Ishikawa (cell line): Measurements from ENCODE around the gene IRF6.

ENCODE experiments used
- CEBPB ChIP-seq: IDR thresholded peaks from 2 replicates; pipeline ENCODE4 v1.6.1; 2012
- CREB1 ChIP-seq: IDR thresholded peaks from 2 replicates; pipeline ENCODE4 v1.6.1; 2012; ENCODE audit warnings: low read depth
- EGR1 ChIP-seq: IDR thresholded peaks from 2 replicates; pipeline ENCODE4 v1.6.1; 2012
- EP300 ChIP-seq: IDR thresholded peaks from 2 replicates; pipeline ENCODE4 v1.6.1; 2012; ENCODE audit warnings: borderline replicate concordance
- FOXM1 ChIP-seq: IDR thresholded peaks from 2 replicates; pipeline ENCODE4 v1.6.1; 2012; ENCODE audit warnings: low read depth, borderline replicate concordance
- NFIC ChIP-seq: IDR thresholded peaks from 2 replicates; pipeline ENCODE4 v1.6.1; 2012
- RAD21 ChIP-seq: IDR thresholded peaks from 2 replicates; pipeline ENCODE4 v1.6.1; 2012; ENCODE audit warnings: low read depth
- TAF1 ChIP-seq: IDR thresholded peaks from 2 replicates; pipeline ENCODE4 v1.6.1; 2012; ENCODE audit warnings: low read depth, mild to moderate bottlenecking
- TCF12 ChIP-seq: IDR thresholded peaks from 2 replicates; pipeline ENCODE4 v1.6.1; 2012; ENCODE audit warnings: low read depth
- TEAD4 ChIP-seq: IDR thresholded peaks from 2 replicates; pipeline ENCODE4 v1.6.1; 2012
- YY1 ChIP-seq: IDR thresholded peaks from 2 replicates; pipeline ENCODE4 v1.6.1; 2012; ENCODE audit warnings: low read depth
- ZBTB7A ChIP-seq: IDR thresholded peaks from 2 replicates; pipeline ENCODE4 v1.6.1; 2012; ENCODE audit warnings: low read depth
- TF ChIP-seq, protein P1 (sequence below): IDR thresholded peaks from 2 replicates; pipeline ENCODE4 v1.6.1; 2012
- TF ChIP-seq, protein P2 (sequence below): IDR thresholded peaks from 2 replicates; pipeline ENCODE4 v1.6.1; 2012
- TF ChIP-seq, protein P3 (sequence below): IDR thresholded peaks from 2 replicates; pipeline ENCODE4 v1.6.1; 2012; ENCODE audit warnings: low read depth, mild to moderate bottlenecking

IRF6 gene

DNA sequence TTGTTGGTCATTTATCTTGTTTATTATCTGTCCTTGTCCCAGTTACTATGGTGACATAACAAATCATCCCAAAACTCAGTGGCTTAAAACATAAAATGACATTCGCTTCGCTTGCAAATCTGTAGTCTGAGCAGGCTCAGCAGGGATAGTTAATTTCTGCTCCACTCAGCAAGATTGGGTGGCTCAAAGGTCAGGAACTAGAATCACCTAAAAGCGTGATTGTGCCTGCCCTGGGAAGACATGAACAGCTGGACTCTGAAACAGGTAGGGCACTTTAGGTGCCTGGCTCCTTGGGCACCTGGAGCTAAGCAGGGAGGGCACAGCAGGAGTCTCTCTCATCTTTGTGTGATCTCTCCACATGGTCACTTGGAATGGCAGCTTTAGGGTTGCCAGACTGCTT is 64.7 kb downstream of the IRF6 start:
- TF ChIP-seq ZBTB7A = no peak
- TF ChIP-seq CEBPB = no peak
- TF ChIP-seq, protein P1, sequence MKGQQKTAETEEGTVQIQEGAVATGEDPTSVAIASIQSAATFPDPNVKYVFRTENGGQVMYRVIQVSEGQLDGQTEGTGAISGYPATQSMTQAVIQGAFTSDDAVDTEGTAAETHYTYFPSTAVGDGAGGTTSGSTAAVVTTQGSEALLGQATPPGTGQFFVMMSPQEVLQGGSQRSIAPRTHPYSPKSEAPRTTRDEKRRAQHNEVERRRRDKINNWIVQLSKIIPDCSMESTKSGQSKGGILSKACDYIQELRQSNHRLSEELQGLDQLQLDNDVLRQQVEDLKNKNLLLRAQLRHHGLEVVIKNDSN = no peak
- TF ChIP-seq YY1 = no peak
- TF ChIP-seq FOXM1 = no peak
- no peak for TF ChIP-seq TCF12

DNA sequence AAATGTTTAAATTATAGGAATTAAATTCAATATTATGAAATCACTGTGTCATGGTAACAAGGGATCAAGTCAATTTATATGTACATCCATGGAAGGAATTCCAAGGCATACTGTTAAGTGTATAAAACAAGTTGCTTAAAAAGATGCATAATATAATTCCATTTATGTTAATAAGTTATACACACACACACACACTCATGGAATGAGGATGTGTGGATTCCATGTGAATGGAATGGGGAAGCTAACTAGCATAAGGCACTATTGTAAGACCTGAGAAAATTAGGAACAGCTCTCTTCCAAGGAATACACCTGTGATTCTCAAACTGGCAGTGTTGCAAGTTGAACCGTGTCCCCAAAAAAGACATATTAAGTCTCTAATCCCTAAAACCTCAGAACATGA is 67.7 kb downstream of the IRF6 start:
- TF ChIP-seq TAF1 = no peak
- TF ChIP-seq TCF12 = no peak
- TF ChIP-seq RAD21 = no peak
- TF ChIP-seq EP300 = no peak
- TF ChIP-seq CREB1 = no peak
- no peak for TF ChIP-seq EGR1
- TF ChIP-seq, protein P1 = no peak
- TF ChIP-seq, protein P2, sequence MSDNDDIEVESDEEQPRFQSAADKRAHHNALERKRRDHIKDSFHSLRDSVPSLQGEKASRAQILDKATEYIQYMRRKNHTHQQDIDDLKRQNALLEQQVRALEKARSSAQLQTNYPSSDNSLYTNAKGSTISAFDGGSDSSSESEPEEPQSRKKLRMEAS = no peak
- no peak for TF ChIP-seq TEAD4
- TF ChIP-seq NFIC = no peak
- no peak for TF ChIP-seq ZBTB7A

DNA sequence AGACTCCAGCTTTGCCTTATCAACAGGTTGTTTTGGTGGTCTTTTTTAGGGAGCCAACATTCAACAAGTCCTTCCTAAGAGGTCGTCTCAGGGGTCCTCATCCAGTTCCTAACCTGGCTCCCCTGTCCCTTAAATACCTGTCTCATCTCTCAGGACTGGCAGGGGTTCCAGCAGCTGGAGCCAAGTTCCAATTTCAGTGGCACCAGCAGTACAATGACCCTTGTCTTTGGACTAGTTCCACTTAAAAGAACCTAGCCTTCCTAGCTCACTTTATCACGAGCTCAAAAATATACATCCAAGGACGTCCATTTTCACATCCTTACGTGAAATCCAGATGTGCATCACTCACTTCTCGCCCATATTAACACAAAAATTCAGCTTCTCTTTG is 68.8 kb downstream of the IRF6 start:
- no peak for TF ChIP-seq TCF12
- no peak for TF ChIP-seq CREB1
- TF ChIP-seq NFIC = no peak
- TF ChIP-seq TAF1 = no peak
- TF ChIP-seq, protein P3, sequence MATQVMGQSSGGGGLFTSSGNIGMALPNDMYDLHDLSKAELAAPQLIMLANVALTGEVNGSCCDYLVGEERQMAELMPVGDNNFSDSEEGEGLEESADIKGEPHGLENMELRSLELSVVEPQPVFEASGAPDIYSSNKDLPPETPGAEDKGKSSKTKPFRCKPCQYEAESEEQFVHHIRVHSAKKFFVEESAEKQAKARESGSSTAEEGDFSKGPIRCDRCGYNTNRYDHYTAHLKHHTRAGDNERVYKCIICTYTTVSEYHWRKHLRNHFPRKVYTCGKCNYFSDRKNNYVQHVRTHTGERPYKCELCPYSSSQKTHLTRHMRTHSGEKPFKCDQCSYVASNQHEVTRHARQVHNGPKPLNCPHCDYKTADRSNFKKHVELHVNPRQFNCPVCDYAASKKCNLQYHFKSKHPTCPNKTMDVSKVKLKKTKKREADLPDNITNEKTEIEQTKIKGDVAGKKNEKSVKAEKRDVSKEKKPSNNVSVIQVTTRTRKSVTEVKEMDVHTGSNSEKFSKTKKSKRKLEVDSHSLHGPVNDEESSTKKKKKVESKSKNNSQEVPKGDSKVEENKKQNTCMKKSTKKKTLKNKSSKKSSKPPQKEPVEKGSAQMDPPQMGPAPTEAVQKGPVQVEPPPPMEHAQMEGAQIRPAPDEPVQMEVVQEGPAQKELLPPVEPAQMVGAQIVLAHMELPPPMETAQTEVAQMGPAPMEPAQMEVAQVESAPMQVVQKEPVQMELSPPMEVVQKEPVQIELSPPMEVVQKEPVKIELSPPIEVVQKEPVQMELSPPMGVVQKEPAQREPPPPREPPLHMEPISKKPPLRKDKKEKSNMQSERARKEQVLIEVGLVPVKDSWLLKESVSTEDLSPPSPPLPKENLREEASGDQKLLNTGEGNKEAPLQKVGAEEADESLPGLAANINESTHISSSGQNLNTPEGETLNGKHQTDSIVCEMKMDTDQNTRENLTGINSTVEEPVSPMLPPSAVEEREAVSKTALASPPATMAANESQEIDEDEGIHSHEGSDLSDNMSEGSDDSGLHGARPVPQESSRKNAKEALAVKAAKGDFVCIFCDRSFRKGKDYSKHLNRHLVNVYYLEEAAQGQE = no peak
- TF ChIP-seq ZBTB7A = no peak
- TF ChIP-seq RAD21 = no peak
- TF ChIP-seq TEAD4 = no peak
- TF ChIP-seq YY1 = no peak
- TF ChIP-seq, protein P2 = no peak
- TF ChIP-seq FOXM1 = no peak
- no peak for TF ChIP-seq EP300
- TF ChIP-seq CEBPB = no peak
- TF ChIP-seq, protein P1 = no peak
- TF ChIP-seq EGR1 = no peak

DNA sequence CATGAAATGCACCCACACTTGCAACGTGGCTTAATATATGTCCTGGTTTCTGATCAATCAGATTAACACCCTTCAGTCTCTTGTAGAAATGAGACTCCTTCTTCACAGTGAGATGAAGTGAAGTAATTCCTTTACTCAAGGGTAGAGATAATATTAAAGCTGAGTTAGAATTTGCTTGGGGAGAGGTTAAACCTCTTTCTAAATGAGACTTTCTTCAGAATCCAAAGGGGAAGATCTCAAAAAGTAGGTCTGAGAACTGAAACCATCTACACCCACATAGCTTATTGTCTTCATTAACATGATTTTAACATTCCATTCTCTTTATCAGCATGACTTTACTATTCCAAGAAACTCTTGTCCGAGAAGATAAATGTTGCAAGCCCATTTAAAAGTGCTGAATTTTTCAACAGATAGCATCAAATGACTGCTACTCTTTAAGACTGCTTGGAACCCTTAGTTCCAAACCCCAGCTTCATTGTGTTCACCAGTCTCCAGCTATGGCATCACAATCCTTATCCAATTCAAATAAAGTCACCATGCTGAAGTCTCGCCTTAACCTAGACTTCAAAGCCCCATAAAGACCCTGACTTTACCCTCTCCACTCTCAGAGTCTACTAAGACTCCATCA is 69.3 kb downstream of the IRF6 start:
- no peak for TF ChIP-seq TAF1
- TF ChIP-seq TEAD4 = no peak
- TF ChIP-seq NFIC = no peak
- TF ChIP-seq, protein P2 = no peak
- no peak for TF ChIP-seq CEBPB
- TF ChIP-seq TCF12 = no peak
- no peak for TF ChIP-seq FOXM1
- TF ChIP-seq, protein P3 = no peak
- TF ChIP-seq ZBTB7A = no peak
- TF ChIP-seq CREB1 = no peak
- no peak for TF ChIP-seq RAD21
- TF ChIP-seq EP300 = no peak
